GM20000 (cell line): ENCODE measurements around the gene LRFN3.
"Not testable (repeated sequence)": the region's sequence is repeated elsewhere in the genome, so short reads cannot be mapped to it uniquely, and the experiment has no call there.

Source experiments
- DNase-seq: peaks from one replicate; pipeline ENCODE4 v3.0.0; 2012; ENCODE audit warnings: low spot score
- TF ChIP-seq, protein P1 (sequence below): IDR thresholded peaks from 2 replicates; pipeline ENCODE4 v1.5.1; 2012; ENCODE audit warnings: mild to moderate bottlenecking, control low read depth; ENCODE audit errors: extremely low read depth, missing control alignments

The LRFN3 gene

DNA sequence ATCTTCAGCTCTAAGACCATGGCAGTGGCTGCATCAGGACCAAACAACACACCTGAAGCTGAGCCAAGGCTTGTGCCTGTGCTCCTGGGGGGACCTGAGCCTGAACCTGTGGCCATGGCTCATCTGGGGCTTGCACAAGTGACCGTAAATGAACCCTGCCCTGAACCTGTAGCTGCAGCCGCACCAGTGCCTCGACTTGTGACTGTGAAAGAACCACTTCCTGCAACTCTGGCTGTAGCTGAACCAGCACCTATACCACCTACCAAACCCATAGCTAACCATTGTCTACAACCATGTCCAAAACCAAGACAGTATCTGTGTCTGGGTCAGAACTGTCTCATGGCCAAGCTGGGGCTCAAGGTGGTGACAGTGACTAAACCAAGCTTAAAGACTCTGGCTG is 30.6 kb downstream of the LRFN3 start:
- TF ChIP-seq, protein P1, sequence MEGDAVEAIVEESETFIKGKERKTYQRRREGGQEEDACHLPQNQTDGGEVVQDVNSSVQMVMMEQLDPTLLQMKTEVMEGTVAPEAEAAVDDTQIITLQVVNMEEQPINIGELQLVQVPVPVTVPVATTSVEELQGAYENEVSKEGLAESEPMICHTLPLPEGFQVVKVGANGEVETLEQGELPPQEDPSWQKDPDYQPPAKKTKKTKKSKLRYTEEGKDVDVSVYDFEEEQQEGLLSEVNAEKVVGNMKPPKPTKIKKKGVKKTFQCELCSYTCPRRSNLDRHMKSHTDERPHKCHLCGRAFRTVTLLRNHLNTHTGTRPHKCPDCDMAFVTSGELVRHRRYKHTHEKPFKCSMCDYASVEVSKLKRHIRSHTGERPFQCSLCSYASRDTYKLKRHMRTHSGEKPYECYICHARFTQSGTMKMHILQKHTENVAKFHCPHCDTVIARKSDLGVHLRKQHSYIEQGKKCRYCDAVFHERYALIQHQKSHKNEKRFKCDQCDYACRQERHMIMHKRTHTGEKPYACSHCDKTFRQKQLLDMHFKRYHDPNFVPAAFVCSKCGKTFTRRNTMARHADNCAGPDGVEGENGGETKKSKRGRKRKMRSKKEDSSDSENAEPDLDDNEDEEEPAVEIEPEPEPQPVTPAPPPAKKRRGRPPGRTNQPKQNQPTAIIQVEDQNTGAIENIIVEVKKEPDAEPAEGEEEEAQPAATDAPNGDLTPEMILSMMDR = no peak
- no peak for DNase-seq

GRCh38 chr19:35973487-35973886 is 37.3 kb downstream of the LRFN3 start:
- TF ChIP-seq, protein P1 = no peak

GRCh38 chr19:35975608-35976214 is 39.5 kb downstream of the LRFN3 start:
- DNase-seq = no peak
- TF ChIP-seq, protein P1 = no peak

More at GRCh38 chr19:35973487-35973886, 37.3 kb downstream of the LRFN3 start:
- no peak for DNase-seq

DNA sequence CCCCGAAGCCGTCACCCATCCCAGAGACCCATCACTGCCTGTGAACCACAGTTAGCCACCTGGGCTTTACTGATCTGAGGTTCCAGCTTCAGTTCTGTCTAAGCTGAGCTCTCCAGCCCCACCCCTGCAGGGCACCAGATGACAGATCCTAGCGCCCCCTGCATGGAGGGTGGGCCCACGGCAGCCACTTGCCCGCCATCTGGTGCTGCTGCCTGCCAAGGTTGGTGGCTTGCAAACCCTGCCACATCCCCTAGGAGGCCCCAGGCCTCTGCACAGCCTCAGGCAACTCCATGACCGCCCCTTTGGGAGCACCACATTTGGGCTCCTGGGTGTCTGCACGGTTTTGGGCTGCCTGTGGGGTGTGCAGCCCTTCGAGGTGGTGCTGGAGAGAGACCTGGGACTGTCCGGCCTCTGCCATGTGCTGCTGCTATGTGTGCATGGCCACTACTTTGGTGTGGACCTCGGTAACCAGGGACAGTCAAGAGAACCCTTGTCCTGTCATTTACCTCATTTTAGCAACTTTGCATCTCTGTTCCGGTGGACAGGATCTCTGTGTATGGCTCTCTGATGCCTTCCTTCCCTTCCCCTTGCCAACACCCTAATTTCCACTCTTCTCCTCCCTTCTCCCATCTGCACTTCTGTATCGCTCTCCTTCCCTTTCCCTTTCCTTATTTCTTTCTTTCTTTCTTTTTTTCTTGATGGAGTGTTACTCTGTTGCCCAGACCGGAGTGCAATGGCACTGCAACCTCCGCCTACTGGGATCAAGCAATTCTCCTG is 41.5 kb downstream of the LRFN3 start:
- TF ChIP-seq, protein P1 = no peak
- DNase-seq = no peak

DNA sequence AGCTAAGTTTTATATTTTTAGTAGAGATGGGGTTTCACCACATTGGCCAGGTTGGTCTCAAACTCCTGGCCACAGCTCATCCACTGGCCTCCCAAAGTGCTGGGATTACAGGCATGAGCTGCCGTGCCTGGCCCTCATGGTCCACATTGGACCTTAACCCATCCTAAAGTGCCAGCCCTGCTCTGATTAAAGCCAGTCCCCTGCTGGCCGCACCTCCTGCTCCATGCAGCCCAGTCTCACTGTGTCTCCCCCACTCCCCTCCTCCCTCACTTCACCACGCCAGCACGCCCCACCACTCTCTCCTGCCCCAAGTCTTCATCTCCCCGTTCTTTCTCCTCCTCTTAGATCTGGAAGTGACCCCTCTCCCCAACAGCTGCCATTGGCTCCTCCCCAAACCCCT is 42.1 kb downstream of the LRFN3 start:
- DNase-seq = no peak
- TF ChIP-seq, protein P1 = no peak

DNA sequence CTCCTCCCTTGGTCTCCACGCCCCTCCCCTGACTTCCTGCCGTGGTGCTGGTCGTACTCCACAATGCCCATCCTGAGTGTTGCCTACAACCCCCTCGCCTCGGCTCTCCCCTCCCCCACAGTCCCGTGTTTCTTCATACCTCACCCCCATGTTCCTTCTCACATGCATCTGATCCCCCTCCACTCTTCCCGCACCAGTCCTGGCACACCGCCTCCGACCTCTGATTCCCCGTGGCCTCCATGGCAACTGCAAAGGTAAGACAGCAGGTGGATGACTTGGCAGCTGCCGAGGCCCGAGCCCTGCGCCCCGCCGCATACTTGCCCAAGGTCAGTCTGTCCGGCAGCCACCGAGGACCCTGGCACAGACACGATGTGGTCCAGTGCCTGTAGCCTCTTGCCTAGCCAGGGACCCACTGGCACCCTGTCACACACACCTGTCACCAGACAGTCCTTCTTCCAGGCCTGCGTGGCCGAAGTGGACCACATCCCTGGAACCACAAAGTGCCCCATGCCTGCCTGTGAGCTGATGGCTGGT is 42.7 kb downstream of the LRFN3 start:
- TF ChIP-seq, protein P1 = no peak
- DNase-seq = no peak

- DNase-seq = not testable (repeated sequence)
Measured at GRCh38 chr19:35980997-35981396, 44.8 kb downstream of the LRFN3 start.
